SK-N-SH (cell line): ENCODE data around the gene BSPH1. TPM values are rescaled to one million over a fixed set of nuclear protein-coding genes. Genes with fewer than 3 reads are reported as not detected.

Source experiments
- CTCF ChIA-PET: fragments of 300-600, 350-600 bp; formaldehyde crosslinking; extraction: SDS; loops from one replicate; lab custom pipeline; 2021; lab: Yijun Ruan, JAX
- POLR2A ChIA-PET: fragments of 350-600 bp; sonication (Branson Sonifier 250); formaldehyde crosslinking; extraction: SDS; loops from one replicate; lab custom pipeline; 2020; ENCODE audit warnings: antibody characterized with exemption, inconsistent platforms; lab: Yijun Ruan, JAX
- DNase-seq: peaks from one replicate; pipeline ENCODE4 v3.0.0; 2012
- H2AFZ ChIP-seq: fragments of 200-600 bp; sonication (generic); 2 replicates; pipeline ENCODE4 v1.8.1; 2016; ENCODE audit warnings: antibody characterized with exemption, mild to moderate bottlenecking, low read depth
- H3F3A ChIP-seq: fragments of 200-600 bp; sonication (generic); replicated peaks from 2 replicates; pipeline ENCODE3; 2016; ENCODE audit warnings: antibody characterized with exemption, mild to moderate bottlenecking; ENCODE audit not compliant: insufficient read depth
- H3K27ac ChIP-seq, 2 experiments: fragments of 200-500 bp in 1 of 2; fragments of 200-600 bp in 1 of 2; sonication (Bioruptor generic) in 1 of 2; sonication (generic), shearing (Covaris generic) in 1 of 2; 2 replicates each; pipeline versions ENCODE4 v1.5.1 to v1.6.1; 2014 to 2016; ENCODE audit warnings: low read depth in 2 of 2, inconsistent platforms in 1 of 2, low read length in 1 of 2, mild to moderate bottlenecking in 1 of 2, mixed read lengths in 1 of 2
- H3K27me3 ChIP-seq: fragments of 200-600 bp; sonication (generic), shearing (Covaris generic); 2 replicates; pipeline ENCODE4 v1.6.1; 2016; ENCODE audit warnings: mixed run types; ENCODE audit not compliant: insufficient read depth
- H3K36me3 ChIP-seq, 2 experiments: fragments of 200-500 bp in 1 of 2; fragments of 200-600 bp in 1 of 2; sonication (Bioruptor generic) in 1 of 2; sonication (generic) in 1 of 2; replicated peaks in 1 of 2; 2 replicates each; pipeline versions ENCODE3 to v1.5.1; 2014 to 2016; ENCODE audit warnings: low read length in 1 of 2, mild to moderate bottlenecking in 1 of 2; ENCODE audit not compliant: insufficient read depth in 2 of 2, control insufficient read depth in 1 of 2
- H3K4me1 ChIP-seq, 2 experiments: fragments of 200-500 bp in 1 of 2; fragments of 200-600 bp in 1 of 2; sonication (Bioruptor generic) in 1 of 2; sonication (generic), shearing (Covaris generic) in 1 of 2; 2 replicates each; pipeline versions ENCODE4 v1.5.1 to v1.6.1; 2014 to 2016; ENCODE audit warnings: low read depth in 1 of 2, low read length in 1 of 2, mixed run types in 1 of 2; ENCODE audit not compliant: insufficient read depth in 2 of 2, control insufficient read depth in 1 of 2
- H3K4me2 ChIP-seq: fragments of 200-600 bp; sonication (generic), shearing (Covaris generic); 2 replicates; pipeline ENCODE4 v1.6.1; 2017; ENCODE audit warnings: mixed run types
- H3K4me3 ChIP-seq, 2 experiments: fragments of 200-500 bp in 1 of 2; fragments of 200-600 bp in 1 of 2; sonication (Bioruptor generic) in 1 of 2; sonication (generic), shearing (Covaris generic) in 1 of 2; 2 replicates each; pipeline versions ENCODE4 v1.5.1 to v1.8.1; 2014 to 2016; ENCODE audit warnings: low read depth in 2 of 2, inconsistent platforms in 1 of 2, low read length in 1 of 2, mild to moderate bottlenecking in 1 of 2, mixed read lengths in 1 of 2, moderate library complexity in 1 of 2
- H3K79me2 ChIP-seq: fragments of 200-600 bp; sonication (generic); 2 replicates; pipeline ENCODE4 v1.8.1; 2017; ENCODE audit warnings: mild to moderate bottlenecking; ENCODE audit not compliant: insufficient read depth
- H3K9ac ChIP-seq: fragments of 200-600 bp; sonication (generic); 2 replicates; pipeline ENCODE4 v1.6.1; 2017; ENCODE audit warnings: mixed run types
- H3K9me2 ChIP-seq: fragments of 200-600 bp; sonication (generic); 2 replicates; pipeline ENCODE4 v1.6.1; 2017; ENCODE audit warnings: mixed run types
- H3K9me3 ChIP-seq: fragments of 200-600 bp; sonication (generic); 2 replicates; pipeline ENCODE4 v1.6.1; 2017; ENCODE audit warnings: mixed run types, mild to moderate bottlenecking, moderate library complexity
- H4K20me1 ChIP-seq: fragments of 200-600 bp; sonication (generic); 2 replicates; pipeline ENCODE4 v1.6.1; 2017; ENCODE audit warnings: mild to moderate bottlenecking, mixed run types; ENCODE audit not compliant: insufficient read depth
- CTCF ChIP-seq: fragments of 200-600 bp; sonication (generic); IDR thresholded peaks from 2 replicates; pipeline ENCODE4 v1.6.1; 2017; ENCODE audit warnings: antibody characterized with exemption, mild to moderate bottlenecking, moderate library complexity
- EP300 ChIP-seq, 2 experiments: IDR thresholded peaks; 2 replicates each; pipeline versions ENCODE4 v1.4.0 to v1.6.1; 2012; ENCODE audit warnings: borderline replicate concordance in 1 of 2, low read depth in 1 of 2, low read length in 1 of 2
- EZH2phosphoT487 ChIP-seq: fragments of 200-600 bp; sonication (generic); IDR thresholded peaks from 2 replicates; pipeline ENCODE4 v1.6.1; 2017; ENCODE audit warnings: low read depth, mixed run types, mild to moderate bottlenecking, antibody characterized with exemption, moderate library complexity, borderline replicate concordance
- FOSL2 ChIP-seq: IDR thresholded peaks from 2 replicates; pipeline ENCODE4 v1.4.0; 2012; ENCODE audit warnings: low read depth, mild to moderate bottlenecking, moderate library complexity, borderline replicate concordance
- FOXJ3 ChIP-seq: sonication (generic); formaldehyde crosslinking; IDR thresholded peaks from 2 replicates; pipeline ENCODE4 v1.5.1; 2020; ENCODE audit warnings: mild to moderate bottlenecking, missing genetic modification reagents
- GATA2 ChIP-seq: sonication (generic); formaldehyde crosslinking; IDR thresholded peaks from 2 replicates; pipeline ENCODE4 v1.5.0; 2020; ENCODE audit warnings: mild to moderate bottlenecking, missing genetic modification reagents
- IRF3 ChIP-seq: fragments of 150-350 bp; IDR thresholded peaks from 2 replicates; pipeline ENCODE4 v1.6.1; 2016; ENCODE audit warnings: mild to moderate bottlenecking, low read depth, low read length
- MAX ChIP-seq: IDR thresholded peaks from 2 replicates; pipeline ENCODE4 v1.4.0; 2012; ENCODE audit warnings: low read depth
- MEF2A ChIP-seq: IDR thresholded peaks from 2 replicates; pipeline ENCODE4 v1.4.0; 2012; ENCODE audit warnings: low read depth, borderline replicate concordance
- MXI1 ChIP-seq: IDR thresholded peaks from 2 replicates; pipeline ENCODE4 v1.6.1; 2012; ENCODE audit warnings: mild to moderate bottlenecking, low read depth, low read length, improper control_type of control experiment
- NRF1 ChIP-seq: IDR thresholded peaks from 2 replicates; pipeline ENCODE4 v1.6.1; 2012; ENCODE audit warnings: low read depth, mild to moderate bottlenecking, low read length
- RCOR1 ChIP-seq: fragments of 150-350 bp; IDR thresholded peaks from 2 replicates; pipeline ENCODE4 v1.6.1; 2017; ENCODE audit warnings: antibody characterized with exemption, low read length
- SIN3A ChIP-seq: IDR thresholded peaks from 2 replicates; pipeline ENCODE4 v1.6.1; 2012; ENCODE audit warnings: low read depth, mild to moderate bottlenecking, low read length, moderate library complexity, borderline replicate concordance
- SMC3 ChIP-seq: IDR thresholded peaks from 2 replicates; pipeline ENCODE4 v1.6.1; 2012; ENCODE audit warnings: low read depth, low read length, improper control_type of control experiment
- TAF1 ChIP-seq: IDR thresholded peaks from 2 replicates; pipeline ENCODE4 v1.6.1; 2012; ENCODE audit warnings: low read depth, mild to moderate bottlenecking, low read length, moderate library complexity, borderline replicate concordance
- TCF12 ChIP-seq: IDR thresholded peaks from 2 replicates; pipeline ENCODE4 v1.4.0; 2012
- TEAD4 ChIP-seq: IDR thresholded peaks from 2 replicates; pipeline ENCODE4 v1.4.0; 2012; ENCODE audit warnings: mild to moderate bottlenecking, borderline replicate concordance; ENCODE audit not compliant: insufficient read depth
- USF2 ChIP-seq: fragments of 150-350 bp; IDR thresholded peaks from 2 replicates; pipeline ENCODE4 v1.6.1; 2017; ENCODE audit warnings: antibody characterized with exemption, low read length, low read depth, borderline replicate concordance
- YY1 ChIP-seq: IDR thresholded peaks from 2 replicates; pipeline ENCODE4 v1.4.0; 2012; ENCODE audit warnings: low read depth, mild to moderate bottlenecking
- ZBTB33 ChIP-seq: IDR thresholded peaks from 2 replicates; pipeline ENCODE4 v1.4.0; 2012; ENCODE audit warnings: low read depth, borderline replicate concordance
- WGBS: methylation state at CpG from one replicate; pipeline ENCODE4 v1.1.6; 2017; ENCODE audit warnings: low lambda C conversion rate; 5-methylcytosine and 5-hydroxymethylcytosine counted together
- polyA plus RNA-seq, 3 experiments: library from polyadenylated mRNA; depleted of rRNA; stranded (reverse); fragments of >200 nt; gene quantifications; 2 replicates each; pipeline ENCODE4 v1.2.3, GENCODE V29; 2012

The BSPH1 gene
- polyA plus RNA-seq, 1 of the 3 experiments (the other 2 are of a cell fraction), result not detected

- POLR2A ChIA-PET, result no interaction called here
These were observed 14.8 kb upstream of the BSPH1 start for GRCh38 chr19:48006762-48007161.

GRCh38 chr19:48004236-48004635 lies 12.3 kb upstream of the BSPH1 start:
- no peaks in the 10 kb centered on the region for H3K36me3 ChIP-seq
- no peaks in the 10 kb centered on the region for H3K9me3 ChIP-seq
- no peak overlapping the region for H3K4me3 ChIP-seq
- ChIA-PET CTCF (no interaction called here), POLR2A (no interaction called here)
- no peak overlapping the region for H2AFZ ChIP-seq
- no peaks in the 10 kb centered on the region for H4K20me1 ChIP-seq
- H3K27ac ChIP-seq, result no peak overlapping the region
- H3K9ac ChIP-seq, result no peak overlapping the region
- H3F3A ChIP-seq, result no peaks in the 10 kb centered on the region
- H3K79me2 ChIP-seq, result no peaks in the 10 kb centered on the region
- no peak for DNase-seq
- no peak overlapping the region for H3K4me2 ChIP-seq
- H3K4me1 ChIP-seq, result no peaks in the 10 kb centered on the region
- TF ChIP-seq FOXJ3 (no peak), TEAD4 (no peak), SIN3A (no peak), EZH2phosphoT487 (no peak), RCOR1 (no peak), GATA2 (CRISPR knock-in tag) (no peak), NRF1 (no peak), MEF2A (no peak), ZBTB33 (no peak), FOSL2 (no peak), SMC3 (no peak), MAX (no peak), TAF1 (no peak), USF2 (no peak), TCF12 (no peak), IRF3 (no peak), YY1 (no peak)
- WGBS, result 9% methylated on average over 4 of the region's 6 CpGs
- H3K27me3 ChIP-seq, result peaks cover 20% of the 10 kb centered on the region; the same call in 1 of the 2 replicates
- no peaks in the 10 kb centered on the region for H3K9me2 ChIP-seq

More at GRCh38 chr19:48006762-48007161, 14.8 kb upstream of the BSPH1 start:
- no peaks in the 10 kb centered on the region for H3K79me2 ChIP-seq
- CTCF ChIA-PET, result no interaction called here
- no peaks in the 10 kb centered on the region for H4K20me1 ChIP-seq
- 27% methylated on average over 6 of the region's 6 CpGs for WGBS
- H3K4me3 ChIP-seq, result no peak overlapping the region
- no peaks in the 10 kb centered on the region for H3K4me1 ChIP-seq
- H3K9ac ChIP-seq, result no peak overlapping the region
- no peaks in the 10 kb centered on the region for H3K9me2 ChIP-seq
- no peak overlapping the region for H3K4me2 ChIP-seq
- no peaks in the 10 kb centered on the region for H3F3A ChIP-seq
- TF ChIP-seq EP300 (IDR thresholded peaks at IDR 0.05; ENCODE audit: borderline replicate concordance in 1 of 2, low read depth in 1 of 2, low read length in 1 of 2) (no peak), CTCF (peak; percentile 52), MXI1 (no peak)
- TF ChIP-seq, all 33 proteins: peak for 1
- Histone ChIP-seq H3K9me3 (no peaks in the 10 kb centered on the region), H2AFZ (peak overlapping the region; percentile 55; the same call in 1 of the 2 replicates), H3K36me3 (no peaks in the 10 kb centered on the region), H3K27ac (no peak overlapping the region), H3K27me3 (peaks cover 20% of the 10 kb centered on the region; the same call in 1 of the 2 replicates)
- no peak for DNase-seq
